Spleen (tissue), 7 donors: ENCODE data around the gene PARP9.

Experiments used
- CTCF ChIP-seq, 11 experiments: fragments of 200-600 bp in 7 of 11; fragments of 450-650 bp in 4 of 11; sonication (generic) in 4 of 11; IDR thresholded peaks in 8 of 11; conservative IDR thresholded peaks in 3 of 11; 1 replicate in 7 of 11; 2 replicates in 4 of 11; pipeline versions ENCODE4 v1.4.0 to v1.8.0; 2016 to 2021; ENCODE audit warnings: antibody characterized with exemption in 11 of 11, inconsistent platforms in 4 of 11, mild to moderate bottlenecking in 1 of 11
- POLR2A ChIP-seq, 3 donors: fragments of 450-650 bp; IDR thresholded peaks; one replicate each; pipeline ENCODE4 v1.5.1; 2017; ENCODE audit warnings: antibody characterized with exemption in 3 of 3, mild to moderate bottlenecking in 1 of 3
- donor health status: DM: no; HTN: no; CAD: no; lungs with moderate emphysema.
- donor health status: DM: no; HTN: no; CAD: no.
- donor health status: DM: no; HTN: no; CAD: no.

GRCh38 chr3:122496508-122496907, 67.6 kb downstream of the PARP9 start:
- TF ChIP-seq CTCF (IDR thresholded peaks at IDR 0.05 in 8 of 11, conservative IDR thresholded peaks at IDR 0.05 in 3 of 11) (no peak), POLR2A (IDR thresholded peaks at IDR 0.05) (no peak)
